Gastroesophageal sphincter (tissue), 3 donors: Measurements from ENCODE around the gene ACSS1.

ENCODE experiments used
- EP300 ChIP-seq: sonication (generic); formaldehyde crosslinking; IDR thresholded peaks from one replicate; pipeline ENCODE4 v1.6.1; 2017; ENCODE audit warnings: antibody characterized with exemption, mild to moderate bottlenecking
- POLR2A ChIP-seq, 2 donors: fragments of 450-650 bp; IDR thresholded peaks; one replicate each; pipeline ENCODE4 v1.6.1; 2017; ENCODE audit warnings: antibody characterized with exemption in 2 of 2, mild to moderate bottlenecking in 2 of 2, moderate library complexity in 1 of 2
- POLR2AphosphoS5 ChIP-seq: sonication (generic); formaldehyde crosslinking; IDR thresholded peaks from one replicate; pipeline ENCODE4 v1.6.1; 2017; ENCODE audit warnings: antibody characterized with exemption
- TF ChIP-seq, protein P1 (sequence below), 4 experiments: fragments of 200-600 bp in 2 of 4; fragments of 450-650 bp in 2 of 4; sonication (generic) in 1 of 4; IDR thresholded peaks; one replicate each; pipeline ENCODE4 v1.5.1; 2017 to 2019; ENCODE audit warnings: antibody characterized with exemption in 4 of 4, mild to moderate bottlenecking in 2 of 4, moderate library complexity in 2 of 4

DNA sequence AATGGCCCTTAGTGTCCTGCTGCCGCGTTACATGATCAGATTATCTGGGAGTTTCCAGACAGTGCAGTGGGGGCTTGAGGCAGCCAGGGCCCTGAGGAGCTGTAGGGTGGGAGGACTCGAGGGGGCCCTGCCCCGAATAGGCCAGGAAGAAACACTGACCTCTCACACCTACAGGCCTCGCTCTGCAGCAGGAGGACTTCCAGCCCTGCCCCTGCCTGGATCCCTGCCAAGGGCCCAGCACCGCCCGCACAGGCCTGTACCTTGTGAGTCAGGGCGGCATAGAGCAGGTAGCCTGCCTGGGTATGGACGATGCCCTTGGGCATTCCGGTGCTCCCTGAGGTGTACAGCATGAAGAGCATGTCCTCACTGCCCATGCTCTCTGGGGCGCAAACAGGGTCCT lies 35.3 kb downstream of the ACSS1 start:
- TF ChIP-seq, protein P1, sequence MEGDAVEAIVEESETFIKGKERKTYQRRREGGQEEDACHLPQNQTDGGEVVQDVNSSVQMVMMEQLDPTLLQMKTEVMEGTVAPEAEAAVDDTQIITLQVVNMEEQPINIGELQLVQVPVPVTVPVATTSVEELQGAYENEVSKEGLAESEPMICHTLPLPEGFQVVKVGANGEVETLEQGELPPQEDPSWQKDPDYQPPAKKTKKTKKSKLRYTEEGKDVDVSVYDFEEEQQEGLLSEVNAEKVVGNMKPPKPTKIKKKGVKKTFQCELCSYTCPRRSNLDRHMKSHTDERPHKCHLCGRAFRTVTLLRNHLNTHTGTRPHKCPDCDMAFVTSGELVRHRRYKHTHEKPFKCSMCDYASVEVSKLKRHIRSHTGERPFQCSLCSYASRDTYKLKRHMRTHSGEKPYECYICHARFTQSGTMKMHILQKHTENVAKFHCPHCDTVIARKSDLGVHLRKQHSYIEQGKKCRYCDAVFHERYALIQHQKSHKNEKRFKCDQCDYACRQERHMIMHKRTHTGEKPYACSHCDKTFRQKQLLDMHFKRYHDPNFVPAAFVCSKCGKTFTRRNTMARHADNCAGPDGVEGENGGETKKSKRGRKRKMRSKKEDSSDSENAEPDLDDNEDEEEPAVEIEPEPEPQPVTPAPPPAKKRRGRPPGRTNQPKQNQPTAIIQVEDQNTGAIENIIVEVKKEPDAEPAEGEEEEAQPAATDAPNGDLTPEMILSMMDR (IDR thresholded peaks at IDR 0.05) = no peak
- TF ChIP-seq POLR2A (IDR thresholded peaks at IDR 0.05) = no peak
- TF ChIP-seq EP300 = no peak
- no peak for TF ChIP-seq POLR2AphosphoS5
